Lower leg skin (tissue), 3 donors: ENCODE measurements around the gene THSD4.

Experiments
- POLR2A ChIP-seq, 2 donors: fragments of 450-650 bp; IDR thresholded peaks; one replicate each; pipeline ENCODE4 v1.6.1; 2016 to 2017; ENCODE audit warnings: antibody characterized with exemption in 2 of 2, mild to moderate bottlenecking in 1 of 2, moderate library complexity in 1 of 2
- TF ChIP-seq, protein P1 (sequence below), 3 donors: fragments of 450-650 bp; IDR thresholded peaks; one replicate each; pipeline ENCODE4 v1.5.1; 2016; ENCODE audit warnings: antibody characterized with exemption in 3 of 3, mild to moderate bottlenecking in 3 of 3, moderate library complexity in 2 of 3

DNA sequence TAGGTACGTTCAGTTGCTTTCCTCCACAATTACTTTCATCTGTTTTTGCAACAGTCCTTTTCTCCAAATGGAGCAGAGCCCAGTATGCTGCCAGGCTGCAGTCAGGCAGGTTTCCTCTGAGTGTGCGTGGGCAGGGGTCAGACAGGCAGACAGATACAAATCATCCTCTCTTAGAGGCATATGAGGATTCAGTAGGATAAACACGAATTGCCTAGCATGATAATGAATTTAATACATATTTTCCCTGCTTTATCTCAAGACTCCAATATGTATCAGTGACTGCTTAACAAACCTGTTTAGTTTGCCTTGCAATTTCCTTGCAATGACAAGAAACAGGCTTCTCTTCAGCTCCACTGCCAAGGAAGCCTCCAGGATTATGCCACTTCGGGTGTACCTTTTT is 554.4 kb downstream of the THSD4 start:
- TF ChIP-seq, protein P1, sequence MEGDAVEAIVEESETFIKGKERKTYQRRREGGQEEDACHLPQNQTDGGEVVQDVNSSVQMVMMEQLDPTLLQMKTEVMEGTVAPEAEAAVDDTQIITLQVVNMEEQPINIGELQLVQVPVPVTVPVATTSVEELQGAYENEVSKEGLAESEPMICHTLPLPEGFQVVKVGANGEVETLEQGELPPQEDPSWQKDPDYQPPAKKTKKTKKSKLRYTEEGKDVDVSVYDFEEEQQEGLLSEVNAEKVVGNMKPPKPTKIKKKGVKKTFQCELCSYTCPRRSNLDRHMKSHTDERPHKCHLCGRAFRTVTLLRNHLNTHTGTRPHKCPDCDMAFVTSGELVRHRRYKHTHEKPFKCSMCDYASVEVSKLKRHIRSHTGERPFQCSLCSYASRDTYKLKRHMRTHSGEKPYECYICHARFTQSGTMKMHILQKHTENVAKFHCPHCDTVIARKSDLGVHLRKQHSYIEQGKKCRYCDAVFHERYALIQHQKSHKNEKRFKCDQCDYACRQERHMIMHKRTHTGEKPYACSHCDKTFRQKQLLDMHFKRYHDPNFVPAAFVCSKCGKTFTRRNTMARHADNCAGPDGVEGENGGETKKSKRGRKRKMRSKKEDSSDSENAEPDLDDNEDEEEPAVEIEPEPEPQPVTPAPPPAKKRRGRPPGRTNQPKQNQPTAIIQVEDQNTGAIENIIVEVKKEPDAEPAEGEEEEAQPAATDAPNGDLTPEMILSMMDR (IDR thresholded peaks at IDR 0.05) = no peak
- no peak for TF ChIP-seq POLR2A (IDR thresholded peaks at IDR 0.05)
